K562 (cell line): Measurements from ENCODE around the gene IFI16. TPM values are rescaled to one million over a fixed set of nuclear protein-coding genes. Genes with fewer than 3 reads are reported as not detected.

Source experiments
- ATAC-seq: fragments of 200-7000 bp; cut with Tn5 transposase; 3 replicates; pipeline ENCODE4 v1.9.1; 2020; ENCODE audit warnings: moderate library complexity
- BruUV-seq: library from RNA; stranded (reverse); fragments of 400-500 nt; replicated peaks from 2 replicates; lab custom pipeline; 2021; lab: Mats Ljungman, UMichigan
- CTCF ChIA-PET: fragments of 300-600 bp; formaldehyde crosslinking; extraction: SDS; loops from one replicate; lab custom pipeline; 2021; ENCODE audit warnings: low intra/inter-chr PET ratio; lab: Yijun Ruan, JAX
- POLR2A ChIA-PET: fragments of 300-600, 350-650 bp; sonication (Branson Sonifier 250); formaldehyde crosslinking; extraction: SDS; loops from one replicate; lab custom pipeline; 2021; ENCODE audit warnings: antibody characterized with exemption, inconsistent platforms; lab: Yijun Ruan, JAX
- DNase-seq, 4 experiments: peaks; one replicate each; pipeline versions ENCODE4 v3.0.0 to v3.0.0-alpha.2; 2011 to 2018; ENCODE audit warnings: low spot score in 3 of 4, mixed read lengths in 3 of 4; ENCODE audit errors: extremely low read depth in 1 of 4
- FAIRE-seq: peaks from 2 replicates; lab custom pipeline; 2011; peaks lifted over from hg19 to GRCh38; lab: Jason Lieb, UNC
- H2AFZ ChIP-seq: 2 replicates; pipeline ENCODE4 v1.6.0; 2011; ENCODE audit warnings: low read depth, low read length, control low read depth, inconsistent platforms
- H3K27ac ChIP-seq: fragments of 200-600 bp; 3 replicates; pipeline ENCODE4 v1.8.0; 2011; ENCODE audit warnings: low read depth, mild to moderate bottlenecking, control low read depth, inconsistent platforms, low read length, moderate library complexity, mixed read lengths; ENCODE audit errors: extremely low read depth
- H3K27me3 ChIP-seq, 2 experiments: fragments of 300-600 bp in 1 of 2; 2 replicates in 1 of 2; 3 replicates in 1 of 2; pipeline versions ENCODE4 v1.6.0 to v1.8.0; 2011; ENCODE audit warnings: inconsistent platforms in 2 of 2, low read length in 2 of 2, mild to moderate bottlenecking in 1 of 2, mixed read lengths in 1 of 2, moderate library complexity in 1 of 2; ENCODE audit not compliant: control insufficient read depth in 2 of 2, insufficient read depth in 2 of 2
- H3K36me3 ChIP-seq: fragments of 300-600 bp; 3 replicates; pipeline ENCODE4 v1.8.0; 2011; ENCODE audit warnings: mild to moderate bottlenecking, low read length, inconsistent platforms; ENCODE audit not compliant: control insufficient read depth, insufficient read depth
- H3K4me1 ChIP-seq, 2 experiments: fragments of 200-600 bp in 1 of 2; replicated peaks in 1 of 2; 2 replicates in 1 of 2; 3 replicates in 1 of 2; pipeline versions ENCODE4 v1.5.1 to v1.8.0; 2011; ENCODE audit warnings: inconsistent platforms in 2 of 2, low read length in 2 of 2, mild to moderate bottlenecking in 1 of 2, mixed read lengths in 1 of 2, moderate library complexity in 1 of 2; ENCODE audit not compliant: control insufficient read depth in 2 of 2, insufficient read depth in 2 of 2
- H3K4me2 ChIP-seq: 2 replicates; pipeline ENCODE4 v1.6.1; 2011; ENCODE audit warnings: low read length, control low read depth, inconsistent platforms, mixed read lengths; ENCODE audit not compliant: insufficient read depth
- H3K4me3 ChIP-seq: fragments of 200-600 bp; sonication (generic), shearing (Covaris generic); 2 replicates; pipeline ENCODE4 v1.5.1; 2016; ENCODE audit warnings: control low read depth, inconsistent platforms
- H3K79me2 ChIP-seq: fragments of 200-600 bp; 3 replicates; pipeline ENCODE4 v1.8.0; 2011; ENCODE audit warnings: low read length, inconsistent platforms; ENCODE audit not compliant: control insufficient read depth, insufficient read depth
- H3K9ac ChIP-seq, 2 experiments: 2 replicates each; pipeline versions ENCODE4 v1.6.0 to v1.6.1; 2011; ENCODE audit warnings: low read depth in 2 of 2, low read length in 2 of 2, control low read depth in 1 of 2, inconsistent platforms in 1 of 2, mild to moderate bottlenecking in 1 of 2, mixed read lengths in 1 of 2; ENCODE audit not compliant: insufficient read depth in 1 of 2
- H3K9me1 ChIP-seq: one replicate; pipeline ENCODE4 v1.6.0; 2011; ENCODE audit warnings: inconsistent platforms, mild to moderate bottlenecking, low read length, moderate library complexity; ENCODE audit not compliant: control insufficient read depth, insufficient read depth
- H3K9me3 ChIP-seq: replicated peaks from 2 replicates; pipeline ENCODE4 v1.5.1; 2011; ENCODE audit warnings: low read depth, low read length, inconsistent platforms; ENCODE audit not compliant: control insufficient read depth, insufficient read depth
- H4K20me1 ChIP-seq: replicated peaks from 2 replicates; pipeline ENCODE4 v1.6.1; 2011; ENCODE audit warnings: low read length, inconsistent platforms, mixed read lengths; ENCODE audit not compliant: control insufficient read depth, insufficient read depth
- BCL6 ChIP-seq: fragments of 250-450 bp; sonication (Bioruptor Pico); IDR thresholded peaks from 2 replicates; pipeline ENCODE4 v1.4.0; 2020
- CBFA2T3 ChIP-seq: fragments of 450-650 bp; IDR thresholded peaks from 2 replicates; pipeline ENCODE4 v1.6.1; 2017
- FOXK2 ChIP-seq, 2 experiments: fragments of 450-650 bp; IDR thresholded peaks in 1 of 2; conservative IDR thresholded peaks in 1 of 2; 2 replicates each; pipeline ENCODE4 v1.6.1; 2016; ENCODE audit warnings: low read depth in 2 of 2, mild to moderate bottlenecking in 1 of 2
- IRF1 ChIP-seq: sonication (generic); formaldehyde crosslinking; IDR thresholded peaks from 2 replicates; pipeline ENCODE4 v1.8.0; 2022; ENCODE audit warnings: missing genetic modification reagents, mild to moderate bottlenecking, borderline replicate concordance
- LEF1 ChIP-seq: fragments of 450-650 bp; IDR thresholded peaks from 2 replicates; pipeline ENCODE4 v1.6.1; 2016; ENCODE audit warnings: mild to moderate bottlenecking
- MCM7 ChIP-seq, 2 experiments: fragments of 450-650 bp; IDR thresholded peaks; 2 replicates each; pipeline ENCODE4 v1.6.1; 2016 to 2018
- PURB ChIP-seq: sonication (generic); formaldehyde crosslinking; IDR thresholded peaks from 2 replicates; pipeline ENCODE4 v1.9.0; 2021; ENCODE audit warnings: low read depth, mild to moderate bottlenecking, missing genetic modification reagents
- SMAD4 ChIP-seq: fragments of 250-450 bp; sonication (Bioruptor Pico); conservative IDR thresholded peaks from 2 replicates; pipeline ENCODE4 v1.8.0; 2021; ENCODE audit warnings: inconsistent platforms, mild to moderate bottlenecking, moderate library complexity
- TAF9B ChIP-seq: fragments of 450-650 bp; IDR thresholded peaks from 2 replicates; pipeline ENCODE4 v1.6.1; 2018; ENCODE audit warnings: mild to moderate bottlenecking; ENCODE audit not compliant: partially characterized antibody
- U2AF2 ChIP-seq: fragments of 200-400 bp; formaldehyde crosslinking; optimal IDR thresholded peaks from 2 replicates; pipeline ENCODE3; 2017; ENCODE audit warnings: low read depth, mild to moderate bottlenecking, low read length
- ZBTB40 ChIP-seq, 2 experiments: fragments of 450-650 bp in 1 of 2; sonication (generic) in 1 of 2; formaldehyde crosslinking in 1 of 2; IDR thresholded peaks; 2 replicates each; pipeline versions ENCODE4 v1.7.1 to v1.9.0; 2016 to 2022; ENCODE audit warnings: inconsistent platforms in 1 of 2, mild to moderate bottlenecking in 1 of 2, missing genetic modification reagents in 1 of 2
- ZKSCAN3 ChIP-seq: fragments of 250-450 bp; sonication (Bioruptor Pico); IDR thresholded peaks from 2 replicates; pipeline ENCODE4 v1.4.0; 2020
- ZNF184 ChIP-seq: sonication (generic); formaldehyde crosslinking; IDR thresholded peaks from 2 replicates; pipeline ENCODE4 v1.5.0; 2020; ENCODE audit warnings: missing genetic modification reagents
- WGBS: fragments of 100-300 bp; shearing (Covaris generic); methylation state at CpG from one replicate; pipeline ENCODE4 v1.1.6; 2016; ENCODE audit warnings: low coverage, mixed read lengths; ENCODE audit not compliant: insufficient coverage; ENCODE audit errors: missing lambda C conversion rate; 5-methylcytosine and 5-hydroxymethylcytosine counted together
- in situ Hi-C: fragments of 300-500 bp; cut with MboI; formaldehyde crosslinking; loops from 4 replicates; pipeline ENCODE4 v1.15.0; 2018; ENCODE audit warnings: inconsistent platforms, mixed read lengths
- intact Hi-C: fragments of 100-400 bp; cut with micrococcal nuclease; formaldehyde crosslinking; loops from 2 replicates; pipeline ENCODE4 v1.14.2; 2022
- polyA plus RNA-seq, 8 experiments: library from polyadenylated mRNA; depleted of rRNA in 4 of 8; stranded (reverse) in 5 of 8; unstranded in 3 of 8; fragments of >200 nt; fragmentation: Nextera tagmentation in 2 of 8; fragmentation: Illumina TruSeq in 1 of 8; extraction: Ambion mirVana in 2 of 8; extraction: Trizol in 1 of 8; gene quantifications; 2 replicates each; pipeline versions ENCODE4 v1.2.1 to v1.2.3, GENCODE V29; 2011 to 2014; ENCODE audit warnings: inconsistent platforms in 1 of 8, missing spikeins in 1 of 8
- total RNA-seq, 7 experiments: library from RNA; depleted of rRNA in 6 of 7; stranded (reverse); fragments of >200 nt in 6 of 7; fragmentation: Illumina TruSeq in 2 of 7; extraction: Trizol in 2 of 7; gene quantifications; 2 replicates each; pipeline versions ENCODE4 v1.2.1 to v1.2.3, GENCODE V29; 2011 to 2021; ENCODE audit warnings: low replicate concordance in 1 of 7

The IFI16 gene
- total and polyA plus RNA-seq, 9 of the 15 experiments (the other 6 are each of a cell fraction or from before 2014, with no cell fraction given): 0.70 to 2.8 (median 1.6) TPM

DNA sequence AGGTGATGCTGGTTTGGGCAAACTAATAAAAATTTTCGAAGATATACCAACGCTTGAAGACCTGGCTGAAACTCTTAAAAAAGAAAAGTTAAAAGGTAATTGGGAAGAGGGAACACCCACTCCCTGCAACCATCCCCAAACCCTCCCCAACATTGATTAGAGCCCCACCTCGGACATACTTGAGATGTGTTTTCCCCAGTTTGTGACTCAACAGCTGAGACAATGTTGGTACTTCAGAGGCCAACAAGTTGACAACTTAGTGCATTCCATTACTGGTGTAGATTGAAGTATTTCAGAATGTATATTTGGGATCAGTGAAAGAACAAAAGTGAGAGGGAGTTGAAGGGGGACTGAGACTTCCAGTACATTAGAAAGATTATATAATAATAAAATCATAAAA is 5.1 kb downstream of the IFI16 start (continued):
- TF ChIP-seq IRF1 (CRISPR knock-in tag): no peak

DNA sequence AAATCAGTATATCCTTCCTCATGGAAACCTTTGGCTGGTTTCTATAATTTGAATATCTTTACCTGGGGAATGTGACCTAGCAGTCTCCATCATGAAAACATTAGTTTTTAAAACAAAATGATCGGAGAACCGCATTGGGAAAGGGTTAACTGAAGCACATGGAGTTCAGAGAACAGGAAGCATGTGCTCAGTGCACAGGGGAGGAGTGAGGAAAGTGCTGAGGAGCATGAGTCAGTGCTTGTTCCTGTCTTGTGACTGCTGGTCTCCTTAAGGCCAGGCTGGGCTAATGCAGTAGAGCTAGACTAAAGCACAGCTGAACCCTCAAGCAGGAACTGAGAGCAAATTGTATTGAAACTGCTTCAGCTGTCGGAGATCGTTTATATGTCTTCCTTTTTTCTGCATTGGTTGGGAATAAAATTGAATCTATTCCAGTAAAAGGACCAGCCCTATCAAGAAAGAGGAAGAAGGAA is 5.8 kb downstream of the IFI16 start:
- Histone ChIP-seq H3K79me2 (no peaks in the 10 kb centered on the region), H3K4me1 (no peaks in the 10 kb centered on the region; a peak in 2 of 5 replicates), H2AFZ (peak overlapping the region; percentile 79), H4K20me1 (no peaks in the 10 kb centered on the region), H3K9ac (no peak overlapping the region), H3K4me3 (no peak overlapping the region), H3K9me3 (no peaks in the 10 kb centered on the region; the same call in 1 of the 2 replicates), H3K36me3 (no peaks in the 10 kb centered on the region), H3K27ac (no peak overlapping the region; the same call in 2 of the 3 replicates), H3K27me3 (no peaks in the 10 kb centered on the region), H3K4me2 (no peak overlapping the region), H3K9me1 (no peaks in the 10 kb centered on the region)
- ChIA-PET POLR2A (no interaction called here), CTCF (no interaction called here)
- FAIRE-seq (no peak), ATAC-seq (peak; percentile 86), DNase-seq (peak in 2 of 4 experiments; percentile 26 to 72)
- 12% methylated on average over 4 of the region's 4 CpGs for WGBS
- intact Hi-C loops: no loop called here
- no TSS peak for BruUV-seq
- in situ Hi-C loops: no loop called here
- TF ChIP-seq TAF9B (no peak), MCM7 (IDR thresholded peaks at IDR 0.05) (no peak), SMAD4 (CRISPR knock-in tag) (peak; percentile 89), FOXK2 (conservative IDR thresholded peaks at IDR 0.05 in 1 of 2, IDR thresholded peaks at IDR 0.05 in 1 of 2; ENCODE audit: low read depth in 2 of 2) (no peak), U2AF2 (no peak), ZNF184 (CRISPR knock-in tag) (no peak), BCL6 (CRISPR knock-in tag) (no peak), PURB (CRISPR knock-in tag) (no peak), ZKSCAN3 (CRISPR knock-in tag) (no peak), CBFA2T3 (no peak), LEF1 (no peak), ZBTB40 (IDR thresholded peaks at IDR 0.05) (peak; percentile 65; the same call in 1 of the 2 replicates), ZBTB40 (CRISPR knock-in tag; IDR thresholded peaks at IDR 0.05) (no peak)
